HG03520 (cell line): ENCODE data around the gene TMC5.
"Not testable (repeated sequence)": the region's sequence is repeated elsewhere in the genome, so short reads cannot be mapped to it uniquely, and the experiment has no call there.

Experiments used
- ATAC-seq: cut with Tn5 transposase; IDR thresholded peaks from one replicate; pipeline ENCODE4 v1.9.1; 2021; ENCODE audit warnings: mild to moderate bottlenecking, moderate library complexity; ENCODE audit not compliant: unreplicated experiment

The TMC5 gene

GRCh38 chr16:19417640-19418039 is at the start of gene TMC5:
TMC5 (plus strand) TSS chr16:19417883; CDS start chr16:19440039, 22,156 bp downstream.
- no peak for ATAC-seq

GRCh38 chr16:19372541-19372940 is 45.1 kb upstream of the TMC5 start:
- not testable (repeated sequence) for ATAC-seq

GRCh38 chr16:19374402-19374801 is 43.3 kb upstream of the TMC5 start:
- no peak for ATAC-seq

- no peak for ATAC-seq
Measured at GRCh38 chr16:19375561-19376158, 42.0 kb upstream of the TMC5 start.

GRCh38 chr16:19377864-19378263 is 39.8 kb upstream of the TMC5 start:
- no peak for ATAC-seq

- ATAC-seq = no peak
Measured at GRCh38 chr16:19378511-19378910, 39.2 kb upstream of the TMC5 start.

- ATAC-seq = no peak
Measured at GRCh38 chr16:19379838-19380237, 37.8 kb upstream of the TMC5 start.

- ATAC-seq = no peak
Measured at GRCh38 chr16:19380328-19380727, 37.4 kb upstream of the TMC5 start.

- ATAC-seq = no peak
Measured at GRCh38 chr16:19382084-19382801, 35.4 kb upstream of the TMC5 start.

GRCh38 chr16:19382887-19383816 is 34.5 kb upstream of the TMC5 start:
- no peak for ATAC-seq

- no peak for ATAC-seq
Measured at GRCh38 chr16:19384656-19385055, 33.0 kb upstream of the TMC5 start.

GRCh38 chr16:19386525-19386924 is 31.2 kb upstream of the TMC5 start:
- ATAC-seq = no peak

GRCh38 chr16:19389246-19389645 is 28.4 kb upstream of the TMC5 start:
- ATAC-seq = no peak

GRCh38 chr16:19391185-19391776 is 26.4 kb upstream of the TMC5 start:
- not testable (repeated sequence) for ATAC-seq

- no peak for ATAC-seq
Measured at GRCh38 chr16:19392352-19392751, 25.3 kb upstream of the TMC5 start.

- no peak for ATAC-seq
Measured at GRCh38 chr16:19393226-19394111, 24.2 kb upstream of the TMC5 start.

- ATAC-seq = not testable (repeated sequence)
Measured at GRCh38 chr16:19395646-19396267, 21.9 kb upstream of the TMC5 start.

GRCh38 chr16:19396555-19397011 is 21.1 kb upstream of the TMC5 start:
- ATAC-seq = no peak

GRCh38 chr16:19397373-19397772 is 20.3 kb upstream of the TMC5 start:
- not testable (repeated sequence) for ATAC-seq

GRCh38 chr16:19400711-19401110 is 17.0 kb upstream of the TMC5 start:
- no peak for ATAC-seq
